ENCODE data around the gene ACOX3.

DNA sequence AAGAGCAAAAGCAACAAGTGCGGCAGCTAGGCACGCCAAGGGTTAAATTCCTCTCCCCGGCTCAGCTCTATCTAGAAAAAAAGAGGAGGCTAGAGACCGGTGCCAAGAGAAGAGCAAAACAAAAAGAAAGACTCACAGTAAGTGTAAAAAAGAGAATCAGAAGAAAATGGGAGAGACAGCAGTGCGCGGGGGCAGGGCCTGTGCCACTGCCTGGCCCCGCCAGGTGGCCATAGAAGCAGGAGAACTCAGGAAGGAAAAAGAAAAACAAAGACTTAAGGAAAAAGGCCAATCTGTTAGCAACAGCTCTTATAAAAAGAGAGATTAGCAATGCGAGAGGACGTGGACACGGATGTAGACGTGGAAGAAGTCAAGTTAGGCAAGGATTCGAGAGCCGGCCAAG lies 3.2 kb downstream of the ACOX3 start:
- TF ChIP-seq, protein P1, sequence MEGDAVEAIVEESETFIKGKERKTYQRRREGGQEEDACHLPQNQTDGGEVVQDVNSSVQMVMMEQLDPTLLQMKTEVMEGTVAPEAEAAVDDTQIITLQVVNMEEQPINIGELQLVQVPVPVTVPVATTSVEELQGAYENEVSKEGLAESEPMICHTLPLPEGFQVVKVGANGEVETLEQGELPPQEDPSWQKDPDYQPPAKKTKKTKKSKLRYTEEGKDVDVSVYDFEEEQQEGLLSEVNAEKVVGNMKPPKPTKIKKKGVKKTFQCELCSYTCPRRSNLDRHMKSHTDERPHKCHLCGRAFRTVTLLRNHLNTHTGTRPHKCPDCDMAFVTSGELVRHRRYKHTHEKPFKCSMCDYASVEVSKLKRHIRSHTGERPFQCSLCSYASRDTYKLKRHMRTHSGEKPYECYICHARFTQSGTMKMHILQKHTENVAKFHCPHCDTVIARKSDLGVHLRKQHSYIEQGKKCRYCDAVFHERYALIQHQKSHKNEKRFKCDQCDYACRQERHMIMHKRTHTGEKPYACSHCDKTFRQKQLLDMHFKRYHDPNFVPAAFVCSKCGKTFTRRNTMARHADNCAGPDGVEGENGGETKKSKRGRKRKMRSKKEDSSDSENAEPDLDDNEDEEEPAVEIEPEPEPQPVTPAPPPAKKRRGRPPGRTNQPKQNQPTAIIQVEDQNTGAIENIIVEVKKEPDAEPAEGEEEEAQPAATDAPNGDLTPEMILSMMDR (IDR thresholded peaks at IDR 0.05), result peak in 3 of 4 experiments; percentile 11 to 46 (median 43)
- no peak for TF ChIP-seq POLR2A (IDR thresholded peaks at IDR 0.05)
